Activated naive CD4-positive, alpha-beta T cell (primary cell): ENCODE data around the gene SIX3.

Source experiments
- DNase-seq, 4 experiments: peaks; one replicate each; lab custom pipeline; 2025; lab: John Stamatoyannopoulos, UW

Gene SIX3

GRCh38 chr2:44931198-44931780 is 10.2 kb upstream of the SIX3 start:
- no peak for DNase-seq

DNA sequence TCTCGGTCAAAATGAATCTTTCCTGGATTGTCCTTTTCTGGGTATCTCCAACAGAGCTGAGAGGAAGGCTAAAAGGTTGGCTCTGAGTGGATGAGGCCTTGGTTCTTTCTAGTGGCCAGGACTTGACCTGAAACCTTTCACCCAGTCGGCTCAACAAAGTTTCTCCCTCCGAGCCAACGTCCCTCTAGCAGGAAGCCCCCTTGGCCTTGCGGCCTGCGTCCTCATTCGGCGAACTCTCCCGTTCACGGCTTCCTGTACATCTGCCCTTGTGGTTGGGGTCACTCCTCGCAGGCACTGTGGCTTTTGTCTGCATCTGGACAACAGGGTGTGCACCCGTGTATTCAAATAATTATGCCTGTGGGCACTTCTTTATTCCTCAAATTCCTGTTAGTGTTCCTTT is 9.4 kb upstream of the SIX3 start:
- no peak for DNase-seq

DNA sequence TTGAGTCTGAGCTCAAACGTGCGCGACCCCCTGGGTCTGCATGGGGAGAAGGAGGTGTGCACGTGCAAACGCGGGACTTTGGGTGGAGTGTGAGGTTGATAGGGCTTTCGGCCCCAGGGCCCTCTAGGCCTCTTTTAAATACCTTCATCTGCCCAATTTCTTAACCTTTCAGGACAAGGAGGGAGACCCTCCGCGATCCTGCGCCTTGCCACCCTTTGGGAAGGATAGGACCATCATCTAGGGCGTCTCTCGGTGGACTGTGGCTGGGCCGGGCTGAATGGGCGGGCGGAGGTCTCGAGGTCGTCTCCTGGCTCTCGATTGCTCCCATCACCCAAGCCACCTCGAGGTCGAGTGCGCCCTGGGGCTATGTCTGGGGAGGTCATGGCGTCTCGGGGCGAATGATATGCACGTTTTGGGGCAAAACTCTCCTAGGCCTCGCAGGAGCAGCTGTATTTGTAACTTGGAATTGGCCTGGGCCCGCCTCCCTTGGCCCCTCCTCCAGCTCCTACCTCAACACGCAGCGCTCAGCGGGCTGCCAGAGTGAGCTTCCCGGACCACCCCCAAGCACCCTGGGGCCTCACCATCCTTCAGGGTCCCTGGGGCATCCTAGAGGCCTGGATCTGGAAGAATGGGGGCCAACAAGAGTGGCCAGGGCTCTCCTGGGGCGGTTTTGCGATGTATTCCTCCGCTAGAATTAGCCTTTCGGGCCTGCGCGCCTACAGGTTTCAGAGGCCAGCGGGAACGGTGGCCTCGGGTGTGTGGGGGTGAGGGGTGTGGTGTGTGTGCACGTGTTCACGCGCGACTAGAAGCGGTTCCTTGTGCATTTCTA is 8.7 kb upstream of the SIX3 start:
- DNase-seq: no peak

DNA sequence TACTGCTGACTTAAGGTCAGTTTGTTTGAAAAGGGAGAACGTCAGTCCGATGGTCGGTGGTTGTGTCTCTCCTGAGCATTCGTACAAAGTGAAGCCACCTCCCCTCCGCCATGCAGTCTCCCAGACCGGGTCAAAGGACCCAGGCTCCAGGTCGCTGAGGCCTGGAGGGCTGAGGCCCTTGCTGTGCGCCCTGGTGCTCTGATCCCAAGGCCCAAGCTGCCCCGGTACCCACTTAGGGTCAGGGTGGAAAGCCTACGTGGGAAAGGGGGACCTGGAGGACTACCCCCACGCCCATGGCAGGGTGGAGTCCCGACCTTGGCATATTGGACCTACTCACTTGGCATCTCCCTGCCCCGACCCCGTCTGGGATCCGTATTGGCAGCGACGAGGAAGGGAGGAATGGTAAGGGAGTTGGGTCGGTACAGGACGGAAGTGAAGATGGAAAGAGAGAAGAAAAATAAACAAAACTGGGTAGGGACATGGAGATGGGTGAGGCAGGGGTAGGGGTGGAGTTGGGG is 8.0 kb upstream of the SIX3 start:
- no peak for DNase-seq

GRCh38 chr2:44934038-44934982 is 7.2 kb upstream of the SIX3 start:
- no peak for DNase-seq

- DNase-seq: no peak
These were observed 6.3 kb upstream of the SIX3 start for GRCh38 chr2:44934983-44935728.

DNA sequence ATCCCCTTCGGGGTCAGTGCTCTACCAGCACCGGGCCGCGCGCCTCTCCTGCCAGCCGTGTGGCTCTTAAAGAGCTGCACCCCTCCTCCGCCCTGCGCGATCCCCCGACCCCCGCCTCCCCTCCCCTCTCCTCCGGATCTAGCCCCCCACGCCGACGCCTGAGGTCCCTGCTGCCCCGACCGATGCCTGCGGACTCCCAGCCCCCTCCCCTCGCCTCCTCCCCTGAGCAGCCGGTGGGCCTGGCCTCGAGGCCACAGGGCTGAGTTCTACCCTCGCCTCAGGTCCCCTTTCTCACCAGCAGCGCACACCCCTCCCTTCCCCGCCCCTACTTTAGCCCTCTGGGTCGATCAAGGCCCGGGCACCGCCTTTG is 5.8 kb upstream of the SIX3 start:
- no peak for DNase-seq

DNA sequence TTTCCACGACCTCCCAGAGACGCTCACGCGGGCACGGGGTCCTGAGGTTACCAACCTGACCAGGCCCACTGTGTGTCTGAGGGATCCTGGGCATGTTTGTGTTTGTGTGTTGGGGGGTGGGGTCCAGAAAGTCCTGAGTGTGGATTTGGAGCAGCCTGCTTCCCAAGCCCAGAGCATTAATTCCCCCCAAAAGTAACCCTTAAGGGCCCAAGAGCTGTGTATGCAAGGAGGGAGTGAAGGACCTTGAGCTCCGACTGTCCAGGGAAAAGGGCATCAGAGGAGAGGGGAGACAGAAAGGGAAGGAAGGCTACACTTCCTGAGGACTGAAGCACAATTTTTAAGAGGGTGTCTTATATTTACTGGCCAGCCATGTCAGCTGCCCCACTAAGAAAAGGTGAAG is 5.2 kb upstream of the SIX3 start:
- no peak for DNase-seq

- DNase-seq: no peak
These were observed 4.5 kb upstream of the SIX3 start for GRCh38 chr2:44936715-44937687.

DNA sequence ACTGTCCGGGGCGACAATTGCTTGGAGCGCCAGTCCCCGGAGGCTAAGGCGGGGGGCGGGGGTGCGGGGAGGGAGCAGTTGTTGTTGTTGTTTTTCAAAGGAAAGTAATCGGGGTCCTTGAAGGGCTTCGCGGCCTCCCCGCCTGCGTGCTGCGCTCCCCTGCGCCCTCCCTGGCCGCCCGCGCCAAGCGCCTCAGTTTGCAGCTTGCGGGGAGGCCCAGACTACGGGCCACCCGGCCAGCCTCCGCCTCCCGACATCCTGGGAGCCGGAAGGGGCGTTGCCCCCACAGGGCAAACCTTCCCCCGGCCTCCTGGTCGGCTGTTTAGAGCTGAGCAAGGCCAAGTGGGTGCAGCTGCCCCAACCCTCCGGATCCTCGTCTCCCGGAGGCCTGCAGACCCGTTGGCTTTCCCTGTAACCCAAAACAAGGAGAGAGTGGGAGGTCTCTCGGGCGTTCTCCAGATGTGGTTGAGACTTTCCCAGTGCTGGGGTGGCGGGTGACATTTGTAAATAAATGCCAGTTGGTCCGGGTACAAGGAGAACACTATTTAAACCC is 3.7 kb upstream of the SIX3 start:
- DNase-seq: no peak

- DNase-seq: no peak
These were observed 3.0 kb upstream of the SIX3 start for GRCh38 chr2:44938287-44939105.

GRCh38 chr2:44939106-44940048 is 2.1 kb upstream of the SIX3 start:
- no peak for DNase-seq

- no peak for DNase-seq
These were observed 1.4 kb upstream of the SIX3 start for GRCh38 chr2:44940049-44940494.

GRCh38 chr2:44940732-44941464 is 604 bp upstream of the SIX3 start:
- DNase-seq: no peak

DNA sequence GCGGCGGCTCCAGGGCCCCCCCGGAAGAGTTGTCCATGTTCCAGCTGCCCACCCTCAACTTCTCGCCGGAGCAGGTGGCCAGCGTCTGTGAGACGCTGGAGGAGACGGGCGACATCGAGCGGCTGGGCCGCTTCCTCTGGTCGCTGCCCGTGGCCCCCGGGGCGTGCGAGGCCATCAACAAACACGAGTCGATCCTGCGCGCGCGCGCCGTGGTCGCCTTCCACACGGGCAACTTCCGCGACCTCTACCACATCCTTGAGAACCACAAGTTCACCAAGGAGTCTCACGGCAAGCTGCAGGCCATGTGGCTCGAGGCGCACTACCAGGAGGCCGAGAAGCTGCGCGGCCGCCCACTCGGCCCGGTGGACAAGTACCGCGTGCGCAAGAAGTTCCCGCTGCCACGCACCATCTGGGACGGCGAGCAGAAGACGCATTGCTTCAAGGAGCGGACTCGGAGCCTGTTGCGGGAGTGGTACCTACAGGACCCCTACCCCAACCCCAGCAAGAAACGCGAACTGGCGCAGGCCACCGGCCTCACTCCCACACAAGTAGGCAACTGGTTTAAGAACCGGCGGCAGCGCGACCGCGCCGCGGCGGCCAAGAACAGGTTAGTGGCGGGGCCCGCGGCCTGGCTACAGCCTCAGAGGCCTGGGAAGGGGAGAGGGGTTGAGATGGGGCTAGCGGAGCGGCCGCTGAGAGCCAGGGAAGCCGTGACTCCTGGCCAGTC is 965 bp downstream of the SIX3 start:
- DNase-seq: no peak

GRCh38 chr2:44943031-44943692 is 1.7 kb downstream of the SIX3 start:
- DNase-seq: no peak
